T-helper 2 cell treated with Interferon-gamma antibody and Interleukin-4, amounts not matched to agents 100 ng/mL and 5 ng/mL, for 36 hours (primary cell): ENCODE results near the gene PLOD3. TPM values are rescaled to one million over a fixed set of nuclear protein-coding genes. Genes with fewer than 3 reads are reported as not detected.

Experiments
- total RNA-seq: library from RNA; stranded (reverse); gene quantifications from 2 replicates; pipeline ENCODE4 v1.2.3, GENCODE V29; 2022

Gene PLOD3
- total RNA-seq, 1 donor from 2014 or later: 78.6 TPM

Other genes starting within 250 kb of the PLOD3 start
- 0.48 TPM in 2 replicates for gene MUC12, start 248.0 kb downstream of the PLOD3 start, total RNA-seq
- gene MUC17, start 197.5 kb downstream of the PLOD3 start, total RNA-seq: not detected in 2 replicates
- gene TRIM56, start 132.1 kb downstream of the PLOD3 start, total RNA-seq: 60.0 and 61.6 TPM in 2 replicates
- 0.14 and 0.27 TPM in 2 replicates for gene SERPINE1, start 90.5 kb downstream of the PLOD3 start, total RNA-seq
- 37.3 and 41.7 TPM in 2 replicates for gene AP1S1, start 63.1 kb downstream of the PLOD3 start, total RNA-seq
- 0.23 and 0.34 TPM in 2 replicates for gene VGF, start 52.0 kb downstream of the PLOD3 start, total RNA-seq
- not detected in 2 replicates for gene NAT16, start 37.3 kb downstream of the PLOD3 start, total RNA-seq
- not detected in 2 replicates for gene MOGAT3, start 16.5 kb downstream of the PLOD3 start, total RNA-seq
- 60.3 and 66.8 TPM in 2 replicates for gene ZNHIT1, start 584 bp upstream of the PLOD3 start, total RNA-seq
- gene CLDN15, start 20.2 kb upstream of the PLOD3 start, total RNA-seq: 21.8 and 23.1 TPM in 2 replicates
- 112 and 113 TPM in 2 replicates for gene FIS1, start 27.5 kb upstream of the PLOD3 start, total RNA-seq
- 7.1 and 7.6 TPM in 2 replicates for gene IFT22, start 104.2 kb upstream of the PLOD3 start, total RNA-seq
- not detected in 2 replicates for gene COL26A1, start 145.3 kb upstream of the PLOD3 start, total RNA-seq